Vagina (tissue), 2 donors: Measurements from ENCODE around the gene NAGPA.

Experiments
- CTCF ChIP-seq, 3 experiments: fragments of 450-650 bp in 2 of 3; fragments of 200-600 bp in 1 of 3; sonication (generic) in 1 of 3; IDR thresholded peaks; one replicate each; pipeline ENCODE4 v1.5.1; 2017 to 2019; ENCODE audit warnings: antibody characterized with exemption in 3 of 3, mild to moderate bottlenecking in 2 of 3, moderate library complexity in 2 of 3
- POLR2A ChIP-seq, 2 donors: fragments of 450-650 bp; IDR thresholded peaks; one replicate each; pipeline ENCODE4 v1.6.1; 2017; ENCODE audit warnings: antibody characterized with exemption in 2 of 2, mild to moderate bottlenecking in 2 of 2, moderate library complexity in 2 of 2
- POLR2AphosphoS5 ChIP-seq, 2 donors: sonication (generic); formaldehyde crosslinking; IDR thresholded peaks; one replicate each; pipeline ENCODE4 v1.9.0; 2017; ENCODE audit warnings: antibody characterized with exemption in 2 of 2, mild to moderate bottlenecking in 2 of 2, low read depth in 1 of 2; ENCODE audit not compliant: insufficient read depth in 1 of 2

GRCh38 chr16:4982056-4982867 is 51.5 kb downstream of the NAGPA start:
- TF ChIP-seq POLR2A (IDR thresholded peaks at IDR 0.05) (no peak), CTCF (IDR thresholded peaks at IDR 0.05) (no peak), POLR2AphosphoS5 (IDR thresholded peaks at IDR 0.05; ENCODE audit: insufficient read depth in 1 of 2, low read depth in 1 of 2) (no peak)
